HepG2 (cell line): ENCODE measurements around the gene NGLY1. TPM values are rescaled to one million over a fixed set of nuclear protein-coding genes. Genes with fewer than 3 reads are reported as not detected.

Experiments used
- ARID3A ChIP-seq: IDR thresholded peaks from 2 replicates; pipeline ENCODE4 v1.6.1; 2012; ENCODE audit warnings: low read depth, low read length, improper control_type of control experiment
- FUBP1 ChIP-seq: sonication (generic); formaldehyde crosslinking; IDR thresholded peaks from 2 replicates; pipeline ENCODE4 v1.5.1; 2020; ENCODE audit warnings: missing genetic modification reagents, mild to moderate bottlenecking, borderline replicate concordance
- HES4 ChIP-seq: sonication (generic); formaldehyde crosslinking; IDR thresholded peaks from 2 replicates; pipeline ENCODE4 v1.9.0; 2021; ENCODE audit warnings: mild to moderate bottlenecking, missing genetic modification reagents, borderline replicate concordance
- HMG20A ChIP-seq: IDR thresholded peaks from 2 replicates; pipeline ENCODE4 v1.6.1; 2016; ENCODE audit warnings: borderline replicate concordance
- HOXD1 ChIP-seq: sonication (generic); formaldehyde crosslinking; IDR thresholded peaks from 2 replicates; pipeline ENCODE4 v1.5.0; 2020; ENCODE audit warnings: missing genetic modification reagents
- IKZF4 ChIP-seq: sonication (generic); formaldehyde crosslinking; IDR thresholded peaks from 2 replicates; pipeline ENCODE4 v1.5.1; 2020; ENCODE audit warnings: borderline replicate concordance, mild to moderate bottlenecking, low read depth, missing genetic modification reagents; ENCODE audit errors: not compliant biosample characterization
- KLF16 ChIP-seq, 2 experiments: sonication (generic) in 1 of 2; formaldehyde crosslinking in 1 of 2; IDR thresholded peaks; 2 replicates each; pipeline versions ENCODE4 v1.6.1 to v1.8.0; 2016 to 2023; ENCODE audit warnings: missing genetic modification reagents in 2 of 2, missing compliant biosample characterization in 1 of 2
- MED1 ChIP-seq: sonication (generic); formaldehyde crosslinking; IDR thresholded peaks from 2 replicates; pipeline ENCODE4 v1.4.0; 2020; ENCODE audit warnings: missing genetic modification reagents
- PHB2 ChIP-seq: fragments of 450-650 bp; IDR thresholded peaks from 2 replicates; pipeline ENCODE4 v1.6.1; 2018; ENCODE audit not compliant: partially characterized antibody
- REXO4 ChIP-seq: sonication (generic); formaldehyde crosslinking; IDR thresholded peaks from 2 replicates; pipeline ENCODE4 v1.8.0; 2022; ENCODE audit warnings: missing genetic modification reagents, mild to moderate bottlenecking, borderline replicate concordance
- SETDB1 ChIP-seq: sonication (generic); formaldehyde crosslinking; IDR thresholded peaks from 2 replicates; pipeline ENCODE4 v1.5.1; 2020; ENCODE audit warnings: missing genetic modification reagents, mild to moderate bottlenecking, borderline replicate concordance
- SNAI1 ChIP-seq: sonication (generic); formaldehyde crosslinking; IDR thresholded peaks from 2 replicates; pipeline ENCODE4 v1.5.0; 2020; ENCODE audit warnings: mild to moderate bottlenecking, missing genetic modification reagents, borderline replicate concordance
- THAP7 ChIP-seq: sonication (generic); formaldehyde crosslinking; IDR thresholded peaks from 2 replicates; pipeline ENCODE4 v1.8.1; 2023; ENCODE audit warnings: mild to moderate bottlenecking, missing genetic modification reagents
- ZBTB14 ChIP-seq: sonication (generic); formaldehyde crosslinking; IDR thresholded peaks from 2 replicates; pipeline ENCODE4 v1.4.0; 2020; ENCODE audit warnings: missing genetic modification reagents
- ZBTB39 ChIP-seq: sonication (generic); formaldehyde crosslinking; IDR thresholded peaks from 2 replicates; pipeline ENCODE4 v1.5.0; 2020; ENCODE audit warnings: missing genetic modification reagents
- ZFP36L2 ChIP-seq: sonication (generic); formaldehyde crosslinking; IDR thresholded peaks from 2 replicates; pipeline ENCODE4 v1.4.0; 2020; ENCODE audit warnings: missing genetic modification reagents
- ZFP62 ChIP-seq: sonication (generic); formaldehyde crosslinking; IDR thresholded peaks from 2 replicates; pipeline ENCODE4 v1.4.0; 2020; ENCODE audit warnings: missing genetic modification reagents
- ZNF136 ChIP-seq: sonication (generic); formaldehyde crosslinking; IDR thresholded peaks from 2 replicates; pipeline ENCODE4 v1.8.1; 2022; ENCODE audit warnings: low read depth, mild to moderate bottlenecking, moderate library complexity, missing genetic modification reagents
- ZNF468 ChIP-seq: sonication (generic); formaldehyde crosslinking; IDR thresholded peaks from 2 replicates; pipeline ENCODE4 v1.8.0; 2022; ENCODE audit warnings: mild to moderate bottlenecking, moderate library complexity, missing genetic modification reagents
- ZNF510 ChIP-seq: sonication (generic); formaldehyde crosslinking; IDR thresholded peaks from 2 replicates; pipeline ENCODE4 v1.4.0; 2020; ENCODE audit warnings: low read depth, mild to moderate bottlenecking, missing genetic modification reagents
- ZNF550 ChIP-seq: sonication (generic); formaldehyde crosslinking; IDR thresholded peaks from 2 replicates; pipeline ENCODE4 v1.4.0; 2020; ENCODE audit warnings: mild to moderate bottlenecking, missing genetic modification reagents, borderline replicate concordance
- ZSCAN9 ChIP-seq: IDR thresholded peaks from 2 replicates; pipeline ENCODE4 v1.6.1; 2016; ENCODE audit warnings: borderline replicate concordance
- polyA plus RNA-seq, 8 experiments: library from polyadenylated mRNA; depleted of rRNA in 3 of 8; stranded (reverse) in 7 of 8; unstranded in 1 of 8; fragments of >200 nt; fragmentation: Illumina TruSeq in 4 of 8; extraction: Trizol in 4 of 8; gene quantifications; 2 replicates each; pipeline versions ENCODE4 v1.2.1 to v1.2.3, GENCODE V29; 2011 to 2016; ENCODE audit warnings: low read depth in 4 of 8, missing spikeins in 1 of 8, mixed read lengths in 1 of 8; ENCODE audit not compliant: insufficient read depth in 1 of 8
- total RNA-seq, 5 experiments: library from RNA; depleted of rRNA; stranded (reverse); fragments of >200 nt; fragmentation: Illumina TruSeq; extraction: Trizol; gene quantifications; 2 replicates each; pipeline ENCODE4 v1.2.3, GENCODE V29; 2016; ENCODE audit warnings: low read depth in 1 of 5

NGLY1 gene
- total and polyA plus RNA-seq, 2 of the 13 experiments (the other 11 are each of a cell fraction or from before 2014, with no cell fraction given): 28.2 to 44.5 TPM

GRCh38 chr3:25782938-25783660 is at the start of gene NGLY1 (continued):
- TF ChIP-seq PHB2 (no peak), ZNF550 (no peak), MED1 (CRISPR knock-in tag) (no peak), ZSCAN9 (CRISPR knock-in tag) (no peak), ZNF136 (no peak), ZBTB39 (no peak), ZNF510 (CRISPR knock-in tag) (no peak), HMG20A (CRISPR knock-in tag) (no peak), HOXD1 (CRISPR knock-in tag) (peak; percentile 55), THAP7 (CRISPR knock-in tag) (0 out of 2 replicates have a peak, but pooled peaks have one; percentile 67), IKZF4 (CRISPR knock-in tag) (no peak), FUBP1 (CRISPR knock-in tag) (no peak), ZBTB14 (CRISPR knock-in tag) (peak; percentile 23; the same call in 1 of the 2 replicates), ZFP62 (CRISPR knock-in tag) (no peak), KLF16 (CRISPR knock-in tag; IDR thresholded peaks at IDR 0.05) (peak in 1 of 2 experiments; percentile 65; a peak in 2 of 4 replicates), SNAI1 (no peak), ZFP36L2 (no peak), ARID3A (no peak), REXO4 (CRISPR knock-in tag) (no peak), SETDB1 (CRISPR knock-in tag) (no peak), ZNF468 (CRISPR knock-in tag) (no peak), HES4 (CRISPR knock-in tag) (peak; percentile 23; the same call in 1 of the 2 replicates)
